IMR-90 (cell line): ENCODE data around the gene GPR62.

Source experiments
- BHLHE40 ChIP-seq: fragments of 150-350 bp; IDR thresholded peaks from 2 replicates; pipeline ENCODE4 v1.6.1; 2016; ENCODE audit warnings: mild to moderate bottlenecking, low read depth, low read length
- CEBPB ChIP-seq: IDR thresholded peaks from 2 replicates; pipeline ENCODE4 v1.6.1; 2012; ENCODE audit warnings: low read depth, low read length, improper control_type of control experiment
- CHD1 ChIP-seq: IDR thresholded peaks from 2 replicates; pipeline ENCODE4 v1.6.1; 2012; ENCODE audit warnings: low read depth, low read length, improper control_type of control experiment
- MAZ ChIP-seq: IDR thresholded peaks from 2 replicates; pipeline ENCODE4 v1.6.1; 2012; ENCODE audit warnings: low read depth, mild to moderate bottlenecking, low read length, improper control_type of control experiment, moderate library complexity, borderline replicate concordance
- MXI1 ChIP-seq: IDR thresholded peaks from 2 replicates; pipeline ENCODE4 v1.6.1; 2012; ENCODE audit warnings: low read depth, mild to moderate bottlenecking, low read length, moderate library complexity, borderline replicate concordance
- NFE2L2 ChIP-seq: fragments of 150-350 bp; IDR thresholded peaks from 2 replicates; pipeline ENCODE4 v1.6.1; 2016; ENCODE audit warnings: low read depth, mild to moderate bottlenecking, low read length
- POLR2A ChIP-seq: IDR thresholded peaks from 2 replicates; pipeline ENCODE4 v1.6.1; 2012; ENCODE audit warnings: mild to moderate bottlenecking, low read depth, low read length
- RAD21 ChIP-seq: IDR thresholded peaks from 2 replicates; pipeline ENCODE4 v1.6.1; 2012; ENCODE audit warnings: low read length, improper control_type of control experiment
- RCOR1 ChIP-seq: IDR thresholded peaks from 2 replicates; pipeline ENCODE4 v1.6.1; 2012; ENCODE audit warnings: mild to moderate bottlenecking, low read length, improper control_type of control experiment; ENCODE audit not compliant: insufficient replicate concordance
- RFX5 ChIP-seq: IDR thresholded peaks from 2 replicates; pipeline ENCODE4 v1.8.0; 2012; ENCODE audit warnings: low read depth, mild to moderate bottlenecking, low read length, moderate library complexity
- SMC3 ChIP-seq: fragments of 150-350 bp; IDR thresholded peaks from 2 replicates; pipeline ENCODE4 v1.6.1; 2016; ENCODE audit warnings: low read depth, mild to moderate bottlenecking, antibody characterized with exemption, low read length, moderate library complexity
- TF ChIP-seq, protein P1 (sequence below): fragments of 150-350 bp; IDR thresholded peaks from 2 replicates; pipeline ENCODE4 v1.6.1; 2017; ENCODE audit warnings: mild to moderate bottlenecking, antibody characterized with exemption, low read length, low read depth
- TF ChIP-seq, protein P2 (sequence below): conservative IDR thresholded peaks from 2 replicates; pipeline ENCODE4 v1.5.1; 2012; ENCODE audit warnings: mild to moderate bottlenecking, low read depth, low read length, improper control_type of control experiment

DNA sequence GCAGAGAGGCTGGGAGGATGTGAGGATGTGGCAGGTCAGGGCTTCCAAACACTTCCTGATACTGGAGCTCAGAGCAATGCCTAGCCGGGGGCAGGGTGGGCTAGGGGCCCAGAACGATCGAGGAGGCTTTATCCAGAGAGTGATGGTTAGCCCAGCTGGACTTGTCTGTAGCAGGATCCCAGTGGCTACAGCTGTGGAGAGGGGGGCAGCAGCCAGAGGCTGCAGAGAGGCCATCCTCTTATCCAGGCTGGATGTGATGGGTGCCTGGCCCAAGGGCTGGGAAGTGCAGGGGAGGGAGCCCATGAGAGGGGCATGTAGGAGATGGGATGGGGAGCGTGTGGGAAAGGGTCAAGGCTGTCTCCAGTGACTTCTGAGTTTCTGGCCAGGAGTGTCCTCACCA lies 8.4 kb upstream of the GPR62 start:
- TF ChIP-seq NFE2L2 (no peak), MAZ (no peak), BHLHE40 (no peak), MXI1 (no peak), POLR2A (no peak), CEBPB (no peak), SMC3 (no peak), RFX5 (no peak), RCOR1 (no peak), RAD21 (no peak), CHD1 (no peak)
- TF ChIP-seq, protein P1, sequence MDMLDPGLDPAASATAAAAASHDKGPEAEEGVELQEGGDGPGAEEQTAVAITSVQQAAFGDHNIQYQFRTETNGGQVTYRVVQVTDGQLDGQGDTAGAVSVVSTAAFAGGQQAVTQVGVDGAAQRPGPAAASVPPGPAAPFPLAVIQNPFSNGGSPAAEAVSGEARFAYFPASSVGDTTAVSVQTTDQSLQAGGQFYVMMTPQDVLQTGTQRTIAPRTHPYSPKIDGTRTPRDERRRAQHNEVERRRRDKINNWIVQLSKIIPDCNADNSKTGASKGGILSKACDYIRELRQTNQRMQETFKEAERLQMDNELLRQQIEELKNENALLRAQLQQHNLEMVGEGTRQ = no peak
- TF ChIP-seq, protein P2, sequence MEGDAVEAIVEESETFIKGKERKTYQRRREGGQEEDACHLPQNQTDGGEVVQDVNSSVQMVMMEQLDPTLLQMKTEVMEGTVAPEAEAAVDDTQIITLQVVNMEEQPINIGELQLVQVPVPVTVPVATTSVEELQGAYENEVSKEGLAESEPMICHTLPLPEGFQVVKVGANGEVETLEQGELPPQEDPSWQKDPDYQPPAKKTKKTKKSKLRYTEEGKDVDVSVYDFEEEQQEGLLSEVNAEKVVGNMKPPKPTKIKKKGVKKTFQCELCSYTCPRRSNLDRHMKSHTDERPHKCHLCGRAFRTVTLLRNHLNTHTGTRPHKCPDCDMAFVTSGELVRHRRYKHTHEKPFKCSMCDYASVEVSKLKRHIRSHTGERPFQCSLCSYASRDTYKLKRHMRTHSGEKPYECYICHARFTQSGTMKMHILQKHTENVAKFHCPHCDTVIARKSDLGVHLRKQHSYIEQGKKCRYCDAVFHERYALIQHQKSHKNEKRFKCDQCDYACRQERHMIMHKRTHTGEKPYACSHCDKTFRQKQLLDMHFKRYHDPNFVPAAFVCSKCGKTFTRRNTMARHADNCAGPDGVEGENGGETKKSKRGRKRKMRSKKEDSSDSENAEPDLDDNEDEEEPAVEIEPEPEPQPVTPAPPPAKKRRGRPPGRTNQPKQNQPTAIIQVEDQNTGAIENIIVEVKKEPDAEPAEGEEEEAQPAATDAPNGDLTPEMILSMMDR = no peak
